ENCODE results near the gene TGFB1. TPM values are rescaled to one million over a fixed set of nuclear protein-coding genes. Genes with fewer than 3 reads are reported as not detected.
"Not testable (repeated sequence)": the region's sequence is repeated elsewhere in the genome, so short reads cannot be mapped to it uniquely, and the experiment has no call there.

Gene TGFB1
- total RNA-seq, 1 donor from 2014 or later, result 47.1 TPM

GRCh38 chr19:41369769-41370168, 16.0 kb upstream of the TGFB1 start:
- no peak for DNase-seq (ENCODE audit: low spot score)

GRCh38 chr19:41367848-41368301, 14.2 kb upstream of the TGFB1 start:
- DNase-seq (ENCODE audit: low spot score), result no peak

GRCh38 chr19:41366089-41366488, 12.4 kb upstream of the TGFB1 start:
- no peak for DNase-seq (ENCODE audit: low spot score)

GRCh38 chr19:41364524-41365391, 11.0 kb upstream of the TGFB1 start:
- no peak for DNase-seq (ENCODE audit: low spot score)

- DNase-seq (ENCODE audit: low spot score), result peak; percentile 99
These were observed 10.2 kb upstream of the TGFB1 start, which contains the start of gene B9D2 for GRCh38 chr19:41363753-41364523. Gene B9D2, minus strand, starts transcription at chr19:41364149. Its CDS starts 630 bp downstream, at chr19:41363519.

- no peak for DNase-seq (ENCODE audit: low spot score)
These were observed 9.6 kb upstream of the TGFB1 start for GRCh38 chr19:41363371-41363752.

- no peak for DNase-seq (ENCODE audit: low spot score)
These were observed 8.6 kb upstream of the TGFB1 start for GRCh38 chr19:41362143-41362847.

- DNase-seq (ENCODE audit: low spot score), result no peak
These were observed 6.0 kb upstream of the TGFB1 start for GRCh38 chr19:41359741-41360140.

GRCh38 chr19:41357746-41358145, 4.0 kb upstream of the TGFB1 start:
- no peak for DNase-seq (ENCODE audit: low spot score)

- DNase-seq (ENCODE audit: low spot score), result no peak
These were observed 3.4 kb upstream of the TGFB1 start for GRCh38 chr19:41356984-41357739.

GRCh38 chr19:41355802-41356201, 2.1 kb upstream of the TGFB1 start:
- DNase-seq (ENCODE audit: low spot score), result no peak

- no peak for DNase-seq (ENCODE audit: low spot score)
These were observed 1.3 kb upstream of the TGFB1 start for GRCh38 chr19:41355035-41355434.

- no peak for DNase-seq (ENCODE audit: low spot score)
These were observed 726 bp upstream of the TGFB1 start for GRCh38 chr19:41354343-41354953.

GRCh38 chr19:41352609-41353465, 885 bp downstream of the TGFB1 start:
- DNase-seq (ENCODE audit: low spot score), result no peak

GRCh38 chr19:41352279-41352608, 1.5 kb downstream of the TGFB1 start:
- no peak for DNase-seq (ENCODE audit: low spot score)

- DNase-seq (ENCODE audit: low spot score), result no peak
These were observed 2.1 kb downstream of the TGFB1 start for GRCh38 chr19:41351339-41352245.

GRCh38 chr19:41350735-41351338, 2.9 kb downstream of the TGFB1 start:
- no peak for DNase-seq (ENCODE audit: low spot score)

- DNase-seq (ENCODE audit: low spot score), result not testable (repeated sequence)
These were observed 6.8 kb downstream of the TGFB1 start for GRCh38 chr19:41346916-41347315.

- no peak for DNase-seq (ENCODE audit: low spot score)
These were observed 9.6 kb downstream of the TGFB1 start for GRCh38 chr19:41344162-41344561.

Data from mucosa of gallbladder (tissue), 1 donor.